ENCODE measurements around the gene WBP4.
"Not testable (repeated sequence)": the region's sequence is repeated elsewhere in the genome, so short reads cannot be mapped to it uniquely, and the experiment has no call there.

WBP4 gene

DNA sequence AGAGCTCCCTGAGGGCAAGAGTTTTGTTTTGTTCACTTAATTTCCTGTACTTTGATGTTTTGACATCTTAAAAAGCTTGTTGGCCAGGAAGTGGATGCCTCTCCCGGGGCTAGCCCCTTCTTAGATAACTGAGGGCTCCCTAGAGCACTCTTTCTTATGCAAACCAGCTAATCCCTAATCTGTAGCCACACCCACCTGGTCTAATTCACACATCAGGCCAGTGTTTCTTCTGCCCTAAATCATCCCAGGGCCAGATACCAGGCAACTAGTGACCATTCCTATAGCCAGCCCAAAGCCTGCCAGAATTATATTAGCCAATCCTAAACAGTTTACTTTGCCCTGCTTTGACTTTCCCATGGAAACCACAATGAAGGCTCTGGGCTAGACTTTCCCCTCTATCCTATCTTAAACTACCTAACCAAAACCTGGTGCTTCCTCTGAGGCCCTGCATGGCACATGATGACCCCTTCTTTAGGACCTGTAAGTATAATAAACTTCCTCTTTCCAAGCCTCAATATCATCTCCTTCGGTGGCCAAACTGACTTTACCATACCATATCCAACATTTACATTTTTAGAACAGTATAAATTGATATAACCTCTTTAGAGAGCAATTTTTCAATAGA is 24.8 kb downstream of the WBP4 start:
- DNase-seq: no peak

DNA sequence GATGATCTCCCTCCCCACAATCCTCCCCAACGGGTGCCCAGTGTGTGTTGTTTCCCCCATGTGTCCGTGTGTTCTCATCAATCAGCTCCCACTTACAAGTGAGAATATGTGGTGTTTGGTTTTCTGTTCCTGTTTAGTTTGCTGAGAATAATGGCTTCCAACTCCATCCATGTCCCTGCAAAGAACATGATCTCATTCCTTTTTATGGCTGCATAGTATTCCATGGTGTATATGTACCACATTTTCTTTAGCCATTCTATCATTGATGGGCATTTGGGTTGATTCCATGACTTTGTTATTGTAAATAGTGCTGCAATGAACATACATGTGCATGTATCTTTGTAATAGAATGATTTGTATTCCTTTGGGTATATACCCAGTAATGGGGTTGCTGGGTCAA is 34.4 kb downstream of the WBP4 start:
- not testable (repeated sequence) for DNase-seq

DNA sequence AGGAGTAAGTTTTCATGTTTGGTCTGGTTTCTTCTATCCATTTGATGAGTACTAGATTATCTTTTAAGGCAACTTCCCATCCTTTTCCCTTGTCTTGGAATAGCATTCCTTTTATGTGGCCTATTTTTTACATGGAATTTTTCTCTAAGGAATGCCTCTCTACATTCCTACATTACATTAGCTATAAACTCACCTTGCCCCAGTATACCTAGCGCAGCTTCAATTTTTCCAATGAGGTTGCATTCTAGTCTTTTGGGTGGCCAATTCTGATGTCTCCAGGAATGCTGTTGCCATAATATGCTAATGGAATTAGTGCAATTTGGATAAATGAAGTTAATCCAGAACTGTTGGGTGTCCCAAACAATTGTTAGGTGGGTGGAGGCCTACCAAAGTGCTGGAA is 37.5 kb downstream of the WBP4 start:
- no peak for DNase-seq

DNA sequence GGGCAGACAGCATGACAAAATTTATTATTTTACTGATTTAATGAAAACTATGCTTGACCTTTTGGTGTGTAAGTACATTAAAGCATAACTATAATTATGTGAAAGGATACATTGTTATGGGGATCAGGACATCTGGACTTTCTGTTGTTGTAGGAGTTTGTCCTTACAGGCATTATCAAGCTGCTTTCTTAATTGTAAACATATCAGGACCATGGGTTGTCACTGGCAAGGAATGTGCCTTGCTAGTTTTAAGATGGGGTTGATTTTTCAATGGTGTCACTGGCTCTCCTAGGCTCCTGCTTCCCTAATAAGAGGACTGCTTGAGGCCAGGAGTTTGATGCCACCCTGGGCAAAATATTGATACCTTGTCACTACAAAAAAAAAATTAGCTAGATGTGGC is 38.7 kb downstream of the WBP4 start:
- DNase-seq: no peak

DNA sequence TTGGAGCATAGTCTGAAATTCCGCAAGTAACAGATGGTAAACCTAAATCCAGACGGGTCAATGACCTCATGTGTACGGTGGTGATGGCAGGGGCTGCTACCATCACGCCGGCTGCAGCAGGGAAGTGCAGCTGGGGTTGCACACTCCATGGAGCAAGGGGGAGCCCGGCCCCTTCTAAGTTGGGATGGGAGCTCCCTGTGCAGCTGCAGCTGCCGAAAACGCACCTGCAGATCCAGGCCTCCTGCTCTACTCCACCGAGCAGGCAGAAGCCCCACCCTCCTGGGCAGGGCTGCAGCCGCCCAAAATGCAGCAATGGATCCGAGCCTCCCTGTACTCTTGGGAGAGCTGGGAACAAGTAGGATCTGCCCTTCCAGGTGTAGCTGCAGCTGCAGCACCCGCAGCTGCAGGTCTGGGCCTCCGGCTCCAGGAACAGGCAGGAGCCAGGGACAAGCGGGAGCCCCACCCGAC is 45.8 kb downstream of the WBP4 start:
- no peak for DNase-seq

DNA sequence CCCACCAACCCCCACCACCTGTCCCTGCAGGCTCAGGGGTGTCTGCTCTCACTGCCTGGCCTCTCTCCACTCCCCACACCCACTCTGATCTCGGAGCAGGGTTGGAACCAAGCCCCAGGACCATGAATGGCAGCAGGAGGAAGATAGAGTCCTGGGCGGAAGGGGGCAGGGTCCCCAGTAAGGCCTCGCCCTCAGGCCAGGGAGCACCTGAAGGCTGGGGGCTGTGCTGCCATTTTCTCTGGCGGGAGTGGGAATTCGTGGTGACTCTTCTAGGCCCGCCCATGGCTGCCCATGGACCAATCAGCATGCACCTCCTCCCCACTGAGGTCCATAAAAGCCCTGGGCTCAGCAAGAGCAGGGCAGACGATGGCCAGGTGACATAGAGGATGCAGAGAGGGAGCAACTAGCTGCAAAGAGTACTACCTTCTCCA is 46.3 kb downstream of the WBP4 start:
- no peak for DNase-seq

DNA sequence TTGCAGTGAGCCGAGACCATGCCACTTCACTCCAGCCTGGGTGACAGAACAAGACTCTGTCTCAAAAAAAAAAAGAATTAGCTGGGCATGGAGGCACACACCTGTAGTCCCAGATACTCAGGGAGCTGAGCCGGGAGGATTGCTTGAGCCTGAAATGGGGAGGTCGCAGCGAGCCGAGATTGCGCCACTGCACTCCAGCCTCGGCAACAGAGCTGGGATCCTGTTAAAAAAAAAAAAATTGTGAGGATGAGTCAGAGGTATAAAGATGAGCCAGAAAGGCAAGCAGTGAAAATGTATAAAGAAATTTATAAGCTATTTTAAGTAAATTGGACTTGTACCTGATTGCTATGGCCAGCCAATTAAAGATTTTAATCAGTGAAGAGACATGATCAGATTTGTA is 50.1 kb downstream of the WBP4 start:
- no peak for DNase-seq

DNA sequence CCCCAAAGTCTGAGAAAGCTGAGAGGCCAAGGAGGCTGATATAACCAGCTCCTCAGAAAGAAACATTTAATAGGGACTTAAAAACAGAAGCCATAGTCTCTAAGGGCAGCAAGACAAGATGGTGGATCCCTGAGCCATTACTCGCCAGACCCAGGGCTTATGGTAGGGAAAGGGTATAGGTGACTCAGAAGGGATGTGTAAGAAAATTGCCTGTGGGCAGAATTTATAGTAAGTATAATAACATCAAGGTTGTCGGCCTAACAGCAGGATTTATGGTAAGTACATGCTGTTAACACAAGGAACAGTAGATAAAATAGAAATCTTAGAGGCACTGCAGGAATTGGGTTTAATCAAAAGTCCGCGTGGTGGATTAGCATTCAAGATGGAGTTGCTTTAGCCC is 56.6 kb downstream of the WBP4 start:
- no peak for DNase-seq

DNA sequence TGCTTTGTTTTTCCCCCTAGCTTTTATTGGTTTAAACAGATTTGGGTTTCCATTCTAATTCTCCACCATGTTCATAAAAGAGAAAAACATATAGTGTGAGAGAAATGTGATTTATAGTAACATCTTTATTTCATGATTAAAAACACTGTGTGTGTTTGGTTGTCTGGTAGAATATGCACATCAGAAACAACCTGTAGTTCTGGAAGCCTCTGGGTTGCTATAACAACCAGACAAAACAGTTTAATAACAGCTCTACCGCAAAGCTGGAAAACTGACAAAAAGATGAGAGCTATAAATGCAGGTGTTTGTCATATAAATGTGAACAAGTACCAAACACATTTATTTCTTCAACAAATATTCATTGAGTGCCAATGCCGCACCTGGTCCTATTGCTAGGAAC is 61.5 kb downstream of the WBP4 start:
- no peak for DNase-seq

DNA sequence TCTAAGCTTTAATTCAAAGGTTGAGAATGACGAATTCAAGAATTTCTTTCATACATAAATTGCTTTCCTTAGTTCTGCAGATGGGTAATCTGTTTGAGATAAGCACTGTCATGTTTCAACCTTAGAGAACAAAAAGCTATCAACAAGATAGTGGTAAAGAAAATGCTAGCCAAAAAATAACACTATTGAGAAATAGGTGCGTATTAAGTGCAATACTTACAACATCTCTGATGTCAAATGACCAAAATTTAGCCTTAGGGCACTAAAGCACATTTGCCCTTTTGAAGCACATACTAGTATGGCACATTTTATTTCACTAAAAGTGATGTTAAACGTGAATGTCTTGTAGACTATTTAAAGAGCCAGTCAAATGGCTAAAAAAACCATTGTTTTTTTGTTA is 66.4 kb downstream of the WBP4 start:
- DNase-seq: no peak

DNA sequence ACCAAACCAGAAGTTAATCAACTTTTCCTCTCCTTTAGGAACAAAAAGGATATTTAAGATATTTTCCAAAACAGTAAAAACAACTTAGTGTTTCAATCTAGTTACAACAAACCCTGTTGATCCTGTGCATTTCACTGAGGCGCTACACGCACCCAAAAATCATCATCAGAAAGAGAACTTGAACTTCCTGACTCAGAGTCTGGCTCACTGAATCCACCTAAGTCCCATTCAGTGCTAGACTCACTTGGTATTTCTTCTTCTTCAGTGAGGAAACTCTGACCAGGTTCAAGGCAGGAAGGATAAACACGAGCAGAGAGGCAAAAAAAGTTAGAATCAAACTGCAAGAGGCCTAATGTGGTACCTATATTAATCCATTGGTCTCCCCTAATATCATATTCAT is 69.0 kb downstream of the WBP4 start:
- no peak for DNase-seq

DNA sequence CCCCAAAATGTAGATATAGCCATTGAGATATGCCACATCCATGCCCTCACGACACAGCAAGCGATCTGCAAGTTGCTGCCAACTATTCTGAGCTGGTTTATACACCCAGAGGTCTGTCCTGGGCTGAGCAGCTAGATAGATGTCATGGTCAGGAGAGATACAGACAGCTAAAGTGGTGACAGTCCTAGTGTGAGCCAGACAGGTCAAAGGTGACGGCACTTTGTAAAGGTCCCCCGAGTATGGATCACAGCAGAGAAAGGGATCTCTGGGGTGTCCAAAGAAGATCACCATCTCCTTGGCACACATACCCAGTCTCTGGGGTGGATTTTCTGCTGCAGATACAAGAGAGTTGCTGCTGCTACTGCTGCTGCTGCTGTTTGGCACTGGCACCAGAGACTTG is 69.9 kb downstream of the WBP4 start:
- not testable (repeated sequence) for DNase-seq

DNA sequence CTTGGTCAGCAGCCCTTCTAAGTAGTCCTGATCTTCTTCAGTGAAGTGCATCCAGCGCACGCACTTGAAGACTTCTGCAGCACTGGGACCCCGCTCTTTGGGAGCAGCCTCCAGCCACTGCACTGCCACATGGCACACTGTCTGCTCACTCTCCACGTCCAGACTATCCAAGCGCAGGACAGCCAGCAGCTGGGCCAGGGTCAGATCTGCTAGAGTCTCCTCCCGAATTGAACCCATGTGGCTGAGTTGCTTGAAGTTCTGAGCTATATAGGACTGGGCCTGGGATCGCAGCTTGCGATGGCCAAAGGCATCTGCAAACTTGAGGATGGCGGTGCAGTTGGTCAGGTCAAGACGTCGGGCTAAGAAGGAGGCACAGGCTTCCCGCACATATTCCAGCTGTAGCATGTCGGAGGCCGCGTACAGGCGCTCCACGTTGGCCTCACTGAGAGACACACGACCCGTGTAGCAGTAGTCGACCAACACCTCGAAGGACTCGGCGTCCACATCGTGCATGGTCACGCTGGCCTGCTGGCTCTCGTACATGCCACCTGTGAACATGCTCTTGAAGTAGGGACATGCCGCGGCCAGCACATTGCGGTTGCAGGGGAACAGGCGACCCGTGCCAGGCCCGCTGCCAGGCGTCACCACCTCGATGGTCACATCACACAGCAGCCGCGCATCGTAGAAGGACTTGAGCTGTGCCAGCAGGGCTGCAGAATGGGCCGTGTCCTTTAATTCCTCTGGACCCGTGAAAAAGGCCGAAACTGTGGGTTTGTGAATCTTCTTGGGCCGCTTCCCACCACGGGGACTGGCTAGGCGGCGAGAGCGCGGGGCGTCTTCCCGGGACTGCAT is 70.6 kb downstream of the WBP4 start:
- peak; percentile 16 for DNase-seq

DNA sequence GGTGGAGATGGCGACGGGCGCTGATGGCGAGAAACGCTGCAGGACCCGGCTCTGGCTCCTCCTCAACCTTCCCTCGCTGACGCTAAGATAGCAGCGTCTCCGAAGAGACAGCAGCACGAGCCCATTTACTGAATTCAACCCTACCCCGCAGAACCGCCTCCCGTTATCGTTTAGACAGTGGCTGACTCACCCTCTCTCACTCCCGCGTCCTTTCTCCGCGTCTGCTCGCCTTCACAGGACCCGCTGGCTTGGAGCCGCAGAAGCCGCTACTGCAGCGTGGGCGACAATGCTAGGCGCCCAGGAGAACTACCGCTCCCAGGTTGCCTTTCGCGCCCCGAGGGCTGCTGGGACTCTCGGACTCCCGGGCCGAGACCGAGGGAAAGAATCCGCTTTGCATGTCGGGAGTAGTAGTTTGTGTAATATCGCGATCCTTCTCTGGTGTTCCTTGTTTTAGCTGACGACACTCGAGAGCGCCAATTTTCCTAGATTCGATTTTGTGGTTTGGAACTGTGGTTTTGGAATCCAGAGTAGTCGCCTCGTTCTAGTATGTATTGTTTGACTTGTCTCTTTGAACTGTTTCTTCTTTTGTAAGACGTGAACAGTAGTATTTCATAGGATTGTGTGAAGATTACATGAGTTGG is 71.3 kb downstream of the WBP4 start, which contains the start of gene KBTBD6:
Gene KBTBD6 (minus strand): TSS at position 291 of the 641 bp plus-strand sequence. CDS start 291 bp downstream, outside the sequence.
- DNase-seq: peak; percentile 92
